Upper lobe of right lung (tissue), 1 donor: Measurements from ENCODE around the gene TAS2R19. TPM values are rescaled to one million over a fixed set of nuclear protein-coding genes. Genes with fewer than 3 reads are reported as not detected.

Experiments used
- ATAC-seq: fragments of 200-7000 bp; cut with Tn5 transposase; one replicate; pipeline ENCODE4 v1.9.1; 2020; ENCODE audit warnings: mild to moderate bottlenecking, moderate library complexity
- DNase-seq: peaks from one replicate; pipeline ENCODE4 v3.0.0-alpha.2; 2020
- H3K27ac ChIP-seq: fragments of 200-600 bp; one replicate; pipeline ENCODE4 v1.8.0; 2022
- H3K27me3 ChIP-seq: fragments of 200-600 bp; one replicate; pipeline ENCODE4 v1.8.0; 2022; ENCODE audit warnings: mild to moderate bottlenecking
- H3K36me3 ChIP-seq: fragments of 200-600 bp; one replicate; pipeline ENCODE4 v1.8.0; 2022
- H3K4me1 ChIP-seq: fragments of 200-600 bp; one replicate; pipeline ENCODE4 v1.8.0; 2022
- H3K4me3 ChIP-seq: fragments of 200-600 bp; one replicate; pipeline ENCODE4 v1.8.0; 2022; ENCODE audit warnings: mild to moderate bottlenecking
- H3K9me3 ChIP-seq: fragments of 200-600 bp; one replicate; pipeline ENCODE4 v1.8.0; 2022
- CTCF ChIP-seq: fragments of 200-600 bp; IDR thresholded peaks from one replicate; pipeline ENCODE4 v1.8.0; 2022; ENCODE audit warnings: antibody characterized with exemption
- intact Hi-C: fragments of 100-400 bp; cut with DNase I; formaldehyde crosslinking; loops from one replicate; pipeline ENCODE4 v1.11.0; 2022
- total RNA-seq: library from RNA; stranded (reverse); fragmentation: NEBNext Ultra II Directional; extraction: Animal tissue kit (Norgen Biotek cat#: 25700); gene quantifications from one replicate; pipeline ENCODE4 v1.2.1, GENCODE V29; 2021
- donor health status: DM: no; HTN: yes; CAD: no; lungs with severe emphysema.

The TAS2R19 gene
- total RNA-seq, 1 donor from 2014 or later = 3.2 TPM

- TF ChIP-seq CTCF = no peak
- DNase-seq = no peak
These were observed 8.9 kb upstream of the TAS2R19 start, which contains the start of gene TAS2R31 for GRCh38 chr12:11031307-11031706. Gene TAS2R31, minus strand, starts transcription at chr12:11031407. Its CDS starts 72 bp downstream, at chr12:11031335.

GRCh38 chr12:11026118-11026517 lies 3.7 kb upstream of the TAS2R19 start:
- TF ChIP-seq CTCF = no peak
- H3K27me3 ChIP-seq = no peaks in the 10 kb centered on the region
- no peaks in the 10 kb centered on the region for H3K36me3 ChIP-seq
- ATAC-seq (no peak), DNase-seq (no peak)
- H3K9me3 ChIP-seq = no peaks in the 10 kb centered on the region
- intact Hi-C loops = no loop called here
- no peak overlapping the region for H3K4me3 ChIP-seq
- H3K4me1 ChIP-seq = no peaks in the 10 kb centered on the region
- H3K27ac ChIP-seq = no peak overlapping the region

More at GRCh38 chr12:11031307-11031706, 8.9 kb upstream of the TAS2R19 start, which contains the start of gene TAS2R31:
- Histone ChIP-seq H3K4me3 (no peak within 1 kb of the TSS), H3K27ac (no peak within 1 kb of the TSS), H3K27me3 (no peaks in the 10 kb centered on the region), H3K4me1 (no peaks in the 10 kb centered on the region), H3K36me3 (no peaks in the 10 kb centered on the region), H3K9me3 (no peaks in the 10 kb centered on the region)
- ATAC-seq = no peak
- intact Hi-C loops = no loop called here

- Histone ChIP-seq H3K4me3 (no peak overlapping the region), H3K4me1 (no peaks in the 10 kb centered on the region), H3K9me3 (no peaks in the 10 kb centered on the region), H3K27me3 (no peaks in the 10 kb centered on the region), H3K36me3 (no peaks in the 10 kb centered on the region), H3K27ac (no peak overlapping the region)
- DNase-seq (no peak), ATAC-seq (no peak)
- TF ChIP-seq CTCF = no peak
- intact Hi-C loops = no loop called here
These were observed 967 bp upstream of the TAS2R19 start for GRCh38 chr12:11023387-11023786.

- Histone ChIP-seq H3K27ac (no peak overlapping the region), H3K4me3 (no peak overlapping the region), H3K9me3 (no peaks in the 10 kb centered on the region), H3K36me3 (no peaks in the 10 kb centered on the region), H3K27me3 (no peaks in the 10 kb centered on the region), H3K4me1 (no peaks in the 10 kb centered on the region)
- no peak for DNase-seq
- intact Hi-C loops = no loop called here
- no peak for ATAC-seq
- no peak for TF ChIP-seq CTCF
These were observed 5.5 kb downstream of the TAS2R19 start for GRCh38 chr12:11016937-11017336.

GRCh38 chr12:11015775-11016430 lies 6.5 kb downstream of the TAS2R19 start:
- no peaks in the 10 kb centered on the region for H3K4me1 ChIP-seq
- H3K27me3 ChIP-seq = no peaks in the 10 kb centered on the region
- TF ChIP-seq CTCF = no peak
- H3K27ac ChIP-seq = no peak overlapping the region
- no peaks in the 10 kb centered on the region for H3K9me3 ChIP-seq
- ATAC-seq (no peak), DNase-seq (no peak)
- intact Hi-C loops = no loop called here
- H3K36me3 ChIP-seq = no peaks in the 10 kb centered on the region
- H3K4me3 ChIP-seq = no peak overlapping the region

GRCh38 chr12:11014234-11014633 lies 8.2 kb downstream of the TAS2R19 start:
- intact Hi-C loops = no loop called here
- H3K9me3 ChIP-seq = no peaks in the 10 kb centered on the region
- no peak for TF ChIP-seq CTCF
- no peak overlapping the region for H3K4me3 ChIP-seq
- no peaks in the 10 kb centered on the region for H3K4me1 ChIP-seq
- ATAC-seq (no peak), DNase-seq (no peak)
- H3K36me3 ChIP-seq = no peaks in the 10 kb centered on the region
- no peak overlapping the region for H3K27ac ChIP-seq
- H3K27me3 ChIP-seq = no peaks in the 10 kb centered on the region
